GM12878 (cell line): ENCODE measurements around the gene MRPL42. TPM values are rescaled to one million over a fixed set of nuclear protein-coding genes. Genes with fewer than 3 reads are reported as not detected.

Experiments
- ATAC-seq: fragments of 200-7000 bp; cut with Tn5 transposase; 3 replicates; pipeline ENCODE4 v1.9.1; 2020; ENCODE audit warnings: mild to moderate bottlenecking, moderate library complexity
- BruUV-seq: library from RNA; stranded (reverse); fragments of 400-500 nt; replicated peaks from 2 replicates; lab custom pipeline; 2021; lab: Mats Ljungman, UMichigan
- CTCF ChIA-PET: fragments of 300-600 bp; sonication (Branson Sonifier 250); formaldehyde crosslinking; extraction: SDS; loops from one replicate; lab custom pipeline; 2021; ENCODE audit warnings: inconsistent platforms; lab: Yijun Ruan, JAX
- POLR2A ChIA-PET: fragments of 350-600 bp; formaldehyde crosslinking; extraction: SDS; loops from one replicate; lab custom pipeline; 2021; ENCODE audit warnings: inconsistent platforms; lab: Charles Lee
- RAD21 ChIA-PET: fragments of 300-600 bp; sonication (Branson Sonifier 250); formaldehyde crosslinking; loops from one replicate; lab custom pipeline; 2023; ENCODE audit warnings: antibody characterized with exemption; ENCODE audit not compliant: unreplicated experiment; lab: Charles Lee
- SMC1A ChIA-PET: fragments of 300-600 bp; sonication (Branson Sonifier 250); formaldehyde crosslinking; loops from one replicate; lab custom pipeline; 2023; ENCODE audit not compliant: unreplicated experiment, uncharacterized antibody; lab: Charles Lee
- DNase-seq: peaks from one replicate; pipeline ENCODE4 v3.0.0-alpha.2; 2011; ENCODE audit warnings: low read depth, low spot score
- FAIRE-seq: peaks from 3 replicates; lab custom pipeline; 2011; peaks lifted over from hg19 to GRCh38; lab: Jason Lieb, UNC
- H2AFZ ChIP-seq: 2 replicates; pipeline ENCODE4 v1.6.0; 2011; ENCODE audit warnings: low read depth, low read length, control low read depth; ENCODE audit not compliant: control insufficient read depth
- H3K27ac ChIP-seq: 2 replicates; pipeline ENCODE4 v1.5.1; 2011; ENCODE audit warnings: control low read depth; ENCODE audit not compliant: control insufficient read depth, insufficient read depth
- H3K27me3 ChIP-seq, 2 experiments: replicated peaks in 1 of 2; 2 replicates each; pipeline versions ENCODE4 v1.6.0 to v1.6.1; 2011; ENCODE audit warnings: low read length in 1 of 2; ENCODE audit not compliant: control insufficient read depth in 2 of 2, insufficient read depth in 2 of 2
- H3K36me3 ChIP-seq, 2 experiments: 2 replicates each; pipeline ENCODE4 v1.5.1; 2011; ENCODE audit warnings: low read length in 1 of 2; ENCODE audit not compliant: control insufficient read depth in 2 of 2, insufficient read depth in 2 of 2
- H3K4me1 ChIP-seq: 2 replicates; pipeline ENCODE4 v1.6.1; 2011; ENCODE audit warnings: mild to moderate bottlenecking, low read length, moderate library complexity, mixed read lengths; ENCODE audit not compliant: control insufficient read depth, insufficient read depth
- H3K4me2 ChIP-seq: 2 replicates; pipeline ENCODE4 v1.6.0; 2011; ENCODE audit warnings: control low read depth; ENCODE audit not compliant: control insufficient read depth, insufficient read depth
- H3K4me3 ChIP-seq: fragments of 200-600 bp; sonication (generic); 2 replicates; pipeline ENCODE4 v1.5.1; 2016
- H3K79me2 ChIP-seq: 2 replicates; pipeline ENCODE4 v1.6.0; 2011; ENCODE audit warnings: low read length; ENCODE audit not compliant: control insufficient read depth, insufficient read depth
- H3K9ac ChIP-seq: 2 replicates; pipeline ENCODE4 v1.8.0; 2011; ENCODE audit warnings: low read length, control low read depth, mixed read lengths; ENCODE audit not compliant: control insufficient read depth, insufficient read depth
- H3K9me3 ChIP-seq: replicated peaks from 3 replicates; pipeline ENCODE4 v1.5.1; 2011; ENCODE audit warnings: mild to moderate bottlenecking, low read length; ENCODE audit not compliant: control insufficient read depth, insufficient read depth
- H4K20me1 ChIP-seq: 2 replicates; pipeline ENCODE4 v1.6.0; 2011; ENCODE audit not compliant: control insufficient read depth, insufficient read depth
- ETV6 ChIP-seq, 2 experiments: fragments of 450-650 bp in 1 of 2; IDR thresholded peaks in 1 of 2; conservative IDR thresholded peaks in 1 of 2; 2 replicates each; pipeline ENCODE4 v1.6.1; 2014; ENCODE audit warnings: antibody characterized with exemption in 1 of 2, borderline replicate concordance in 1 of 2, low read depth in 1 of 2, mild to moderate bottlenecking in 1 of 2, moderate library complexity in 1 of 2
- IKZF2 ChIP-seq, 2 experiments: fragments of 450-650 bp; IDR thresholded peaks; 2 replicates each; pipeline ENCODE4 v1.6.1; 2017; ENCODE audit warnings: mild to moderate bottlenecking in 2 of 2, moderate library complexity in 2 of 2
- POLR2A ChIP-seq: IDR thresholded peaks from 2 replicates; pipeline ENCODE4 v1.6.1; 2011; ENCODE audit warnings: low read depth, mild to moderate bottlenecking, low read length
- TARDBP ChIP-seq: IDR thresholded peaks from 2 replicates; pipeline ENCODE4 v1.6.1; 2016; ENCODE audit warnings: borderline replicate concordance
- ZBED1 ChIP-seq: IDR thresholded peaks from 2 replicates; pipeline ENCODE4 v1.6.1; 2016; ENCODE audit warnings: borderline replicate concordance
- in situ Hi-C: fragments of 300-500 bp; cut with MboI; formaldehyde crosslinking; loops from 9 replicates; pipeline ENCODE4 v1.14.3; 2018; ENCODE audit warnings: mixed read lengths
- intact Hi-C: fragments of 100-400 bp; cut with micrococcal nuclease; formaldehyde crosslinking; loops from one replicate; pipeline ENCODE4 v1.14.2; 2022; ENCODE audit not compliant: unreplicated experiment
- polyA plus RNA-seq, 11 experiments: library from polyadenylated mRNA; depleted of rRNA in 4 of 11; unstranded in 6 of 11; stranded (reverse) in 5 of 11; fragments of >200 nt; fragmentation: Nextera tagmentation in 4 of 11; fragmentation: Illumina TruSeq in 1 of 11; extraction: Ambion mirVana in 4 of 11; extraction: Trizol in 1 of 11; gene quantifications; 1 replicate in 1 of 11; 2 replicates in 10 of 11; pipeline versions ENCODE4 v1.2.1 to v1.2.3, GENCODE V29; 2011 to 2016; ENCODE audit warnings: inconsistent platforms in 2 of 11, missing spikeins in 2 of 11, low read depth in 1 of 11
- total RNA-seq, 4 experiments: library from RNA; depleted of rRNA in 3 of 4; stranded (reverse); fragments of >200 nt in 3 of 4; fragmentation: Illumina TruSeq in 1 of 4; extraction: Trizol in 1 of 4; gene quantifications; 2 replicates each; pipeline versions ENCODE4 v1.2.1 to v1.2.3, GENCODE V29; 2013 to 2021
- TF ChIP-seq, protein P1 (sequence below): fragments of 450-650 bp; IDR thresholded peaks from 2 replicates; pipeline ENCODE4 v1.6.1; 2017; ENCODE audit warnings: mild to moderate bottlenecking, low read depth, inconsistent platforms; ENCODE audit not compliant: poor library complexity, severe bottlenecking

Gene MRPL42
- total and polyA plus RNA-seq, 10 of the 15 experiments (the other 5 are each of a cell fraction or from before 2014, with no cell fraction given) = 65.1 to 427 (median 126) TPM

- Histone ChIP-seq H4K20me1 (no peaks in the 10 kb centered on the region), H3K36me3 (peaks cover 0 to 7% of the 10 kb centered on the region in 2 experiments; a peak in 1 of 4 replicates), H2AFZ (no peak overlapping the region), H3K79me2 (no peaks in the 10 kb centered on the region), H3K27me3 (no peaks in the 10 kb centered on the region), H3K4me1 (peaks cover 5% of the 10 kb centered on the region; the same call in 1 of the 2 replicates), H3K9me3 (no peaks in the 10 kb centered on the region), H3K4me3 (no peak overlapping the region), H3K9ac (no peak overlapping the region), H3K27ac (no peak overlapping the region), H3K4me2 (no peak overlapping the region)
- ChIA-PET RAD21 (interaction anchor here (1.5 to 7.8 kb wide), 2 partner anchors 62 to 595 kb away, joined by 4 to 126 read pairs; no protein-coding TSS in a partner anchor), POLR2A (no interaction called here), SMC1A (interaction anchor here (3.0 kb wide), 1 partner anchor 593 kb away, joined by 19 read pairs; no protein-coding TSS in a partner anchor), CTCF (interaction anchor here (0.9 to 2.3 kb wide), 4 partner anchors 9 to 594 kb away, joined by 3 to 15 read pairs (median 4); no protein-coding TSS in a partner anchor)
- intact Hi-C loops = no loop called here
- no TSS peak for BruUV-seq
- ATAC-seq (no peak), DNase-seq (no peak), FAIRE-seq (peak; percentile 31)
- in situ Hi-C loops = no loop called here
- no peak for TF ChIP-seq POLR2A
- TF ChIP-seq ZBED1 = no peak
- TF ChIP-seq IKZF2 (IDR thresholded peaks at IDR 0.05) = no peak
- TF ChIP-seq ETV6 (conservative IDR thresholded peaks at IDR 0.05 in 1 of 2, IDR thresholded peaks at IDR 0.05 in 1 of 2; ENCODE audit: borderline replicate concordance in 1 of 2, low read depth in 1 of 2) = no peak
- TF ChIP-seq, protein P1, sequence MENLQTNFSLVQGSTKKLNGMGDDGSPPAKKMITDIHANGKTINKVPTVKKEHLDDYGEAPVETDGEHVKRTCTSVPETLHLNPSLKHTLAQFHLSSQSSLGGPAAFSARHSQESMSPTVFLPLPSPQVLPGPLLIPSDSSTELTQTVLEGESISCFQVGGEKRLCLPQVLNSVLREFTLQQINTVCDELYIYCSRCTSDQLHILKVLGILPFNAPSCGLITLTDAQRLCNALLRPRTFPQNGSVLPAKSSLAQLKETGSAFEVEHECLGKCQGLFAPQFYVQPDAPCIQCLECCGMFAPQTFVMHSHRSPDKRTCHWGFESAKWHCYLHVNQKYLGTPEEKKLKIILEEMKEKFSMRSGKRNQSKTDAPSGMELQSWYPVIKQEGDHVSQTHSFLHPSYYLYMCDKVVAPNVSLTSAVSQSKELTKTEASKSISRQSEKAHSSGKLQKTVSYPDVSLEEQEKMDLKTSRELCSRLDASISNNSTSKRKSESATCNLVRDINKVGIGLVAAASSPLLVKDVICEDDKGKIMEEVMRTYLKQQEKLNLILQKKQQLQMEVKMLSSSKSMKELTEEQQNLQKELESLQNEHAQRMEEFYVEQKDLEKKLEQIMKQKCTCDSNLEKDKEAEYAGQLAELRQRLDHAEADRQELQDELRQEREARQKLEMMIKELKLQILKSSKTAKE = no peak
- no peak for TF ChIP-seq TARDBP
These were observed 39.9 kb downstream of the MRPL42 start for GRCh38 chr12:93507165-93507564.
